ENCODE measurements around the gene GID8. TPM values are rescaled to one million over a fixed set of nuclear protein-coding genes. Genes with fewer than 3 reads are reported as not detected.

The GID8 gene
- polyA plus RNA-seq, 1 donor from 2014 or later: 54.8 TPM

DNA sequence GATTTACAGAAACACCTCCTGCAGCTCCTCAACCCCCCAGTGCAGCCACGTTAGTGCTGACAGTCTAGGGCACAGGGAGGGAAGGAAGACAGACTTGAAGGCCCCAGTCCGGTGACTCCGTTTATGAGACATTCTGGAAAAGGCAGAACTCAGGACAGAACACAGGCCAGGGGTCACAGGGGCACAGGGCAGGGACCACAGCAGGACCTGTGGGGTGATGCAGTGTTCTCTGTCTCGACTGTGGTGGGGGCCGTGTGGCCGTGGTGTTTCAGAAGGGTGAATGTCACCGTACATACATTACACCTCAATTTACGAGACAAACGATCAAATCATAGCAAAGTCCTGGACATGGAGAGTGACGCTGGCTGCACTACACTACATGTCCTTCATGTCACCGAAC is 57.5 kb downstream of the GID8 start:
- no peaks in the 10 kb centered on the region for H3K9me3 ChIP-seq (ENCODE audit: low read length)
- no peak overlapping the region for H3K4me3 ChIP-seq (ENCODE audit: low read length)
- no peaks in the 10 kb centered on the region for H3K36me3 ChIP-seq (ENCODE audit: insufficient read depth, low read length)
- no peaks in the 10 kb centered on the region for H4K20me1 ChIP-seq (ENCODE audit: insufficient read depth)
- no peaks in the 10 kb centered on the region for H3F3A ChIP-seq (ENCODE audit: insufficient read depth, low read length, poor library complexity, severe bottlenecking)
- no peaks in the 10 kb centered on the region for H3K9me2 ChIP-seq (ENCODE audit: insufficient read depth, low read length)
- no peaks in the 10 kb centered on the region for H3K79me2 ChIP-seq (replicated peaks; ENCODE audit: insufficient read depth, low read length)
- no peak overlapping the region for H3K9ac ChIP-seq (ENCODE audit: low read length)
- TF ChIP-seq EZH2 (IDR thresholded peaks at IDR 0.05; ENCODE audit: borderline replicate concordance, insufficient read depth, low read length, poor library complexity, severe bottlenecking): no peak
- TF ChIP-seq POLR2AphosphoS5 (IDR thresholded peaks at IDR 0.05): no peak
- no peak for TF ChIP-seq RAD21 (conservative IDR thresholded peaks at IDR 0.05)
- no peak for TF ChIP-seq MXI1 (conservative IDR thresholded peaks at IDR 0.05; ENCODE audit: poor library complexity, severe bottlenecking)
- TF ChIP-seq EP300 (conservative IDR thresholded peaks at IDR 0.05; ENCODE audit: poor library complexity, severe bottlenecking): no peak
- TF ChIP-seq, protein P1, sequence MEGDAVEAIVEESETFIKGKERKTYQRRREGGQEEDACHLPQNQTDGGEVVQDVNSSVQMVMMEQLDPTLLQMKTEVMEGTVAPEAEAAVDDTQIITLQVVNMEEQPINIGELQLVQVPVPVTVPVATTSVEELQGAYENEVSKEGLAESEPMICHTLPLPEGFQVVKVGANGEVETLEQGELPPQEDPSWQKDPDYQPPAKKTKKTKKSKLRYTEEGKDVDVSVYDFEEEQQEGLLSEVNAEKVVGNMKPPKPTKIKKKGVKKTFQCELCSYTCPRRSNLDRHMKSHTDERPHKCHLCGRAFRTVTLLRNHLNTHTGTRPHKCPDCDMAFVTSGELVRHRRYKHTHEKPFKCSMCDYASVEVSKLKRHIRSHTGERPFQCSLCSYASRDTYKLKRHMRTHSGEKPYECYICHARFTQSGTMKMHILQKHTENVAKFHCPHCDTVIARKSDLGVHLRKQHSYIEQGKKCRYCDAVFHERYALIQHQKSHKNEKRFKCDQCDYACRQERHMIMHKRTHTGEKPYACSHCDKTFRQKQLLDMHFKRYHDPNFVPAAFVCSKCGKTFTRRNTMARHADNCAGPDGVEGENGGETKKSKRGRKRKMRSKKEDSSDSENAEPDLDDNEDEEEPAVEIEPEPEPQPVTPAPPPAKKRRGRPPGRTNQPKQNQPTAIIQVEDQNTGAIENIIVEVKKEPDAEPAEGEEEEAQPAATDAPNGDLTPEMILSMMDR (IDR thresholded peaks at IDR 0.05; ENCODE audit: poor library complexity, severe bottlenecking): no peak
- TF ChIP-seq SMC3 (conservative IDR thresholded peaks at IDR 0.05; ENCODE audit: poor library complexity): no peak
- TF ChIP-seq, protein P2, sequence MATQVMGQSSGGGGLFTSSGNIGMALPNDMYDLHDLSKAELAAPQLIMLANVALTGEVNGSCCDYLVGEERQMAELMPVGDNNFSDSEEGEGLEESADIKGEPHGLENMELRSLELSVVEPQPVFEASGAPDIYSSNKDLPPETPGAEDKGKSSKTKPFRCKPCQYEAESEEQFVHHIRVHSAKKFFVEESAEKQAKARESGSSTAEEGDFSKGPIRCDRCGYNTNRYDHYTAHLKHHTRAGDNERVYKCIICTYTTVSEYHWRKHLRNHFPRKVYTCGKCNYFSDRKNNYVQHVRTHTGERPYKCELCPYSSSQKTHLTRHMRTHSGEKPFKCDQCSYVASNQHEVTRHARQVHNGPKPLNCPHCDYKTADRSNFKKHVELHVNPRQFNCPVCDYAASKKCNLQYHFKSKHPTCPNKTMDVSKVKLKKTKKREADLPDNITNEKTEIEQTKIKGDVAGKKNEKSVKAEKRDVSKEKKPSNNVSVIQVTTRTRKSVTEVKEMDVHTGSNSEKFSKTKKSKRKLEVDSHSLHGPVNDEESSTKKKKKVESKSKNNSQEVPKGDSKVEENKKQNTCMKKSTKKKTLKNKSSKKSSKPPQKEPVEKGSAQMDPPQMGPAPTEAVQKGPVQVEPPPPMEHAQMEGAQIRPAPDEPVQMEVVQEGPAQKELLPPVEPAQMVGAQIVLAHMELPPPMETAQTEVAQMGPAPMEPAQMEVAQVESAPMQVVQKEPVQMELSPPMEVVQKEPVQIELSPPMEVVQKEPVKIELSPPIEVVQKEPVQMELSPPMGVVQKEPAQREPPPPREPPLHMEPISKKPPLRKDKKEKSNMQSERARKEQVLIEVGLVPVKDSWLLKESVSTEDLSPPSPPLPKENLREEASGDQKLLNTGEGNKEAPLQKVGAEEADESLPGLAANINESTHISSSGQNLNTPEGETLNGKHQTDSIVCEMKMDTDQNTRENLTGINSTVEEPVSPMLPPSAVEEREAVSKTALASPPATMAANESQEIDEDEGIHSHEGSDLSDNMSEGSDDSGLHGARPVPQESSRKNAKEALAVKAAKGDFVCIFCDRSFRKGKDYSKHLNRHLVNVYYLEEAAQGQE (IDR thresholded peaks at IDR 0.05; ENCODE audit: borderline replicate concordance): no peak
- TF ChIP-seq TAF1 (IDR thresholded peaks at IDR 0.05; ENCODE audit: low read depth): no peak
- no peak overlapping the region for H3K4me2 ChIP-seq (ENCODE audit: low read length)
- H3K27ac ChIP-seq (ENCODE audit: low read length): no peak overlapping the region
- no peaks in the 10 kb centered on the region for H3K27me3 ChIP-seq (ENCODE audit: insufficient read depth, low read depth, low read length)
- H2AFZ ChIP-seq (ENCODE audit: low read depth, low read length): no peak overlapping the region

DNA sequence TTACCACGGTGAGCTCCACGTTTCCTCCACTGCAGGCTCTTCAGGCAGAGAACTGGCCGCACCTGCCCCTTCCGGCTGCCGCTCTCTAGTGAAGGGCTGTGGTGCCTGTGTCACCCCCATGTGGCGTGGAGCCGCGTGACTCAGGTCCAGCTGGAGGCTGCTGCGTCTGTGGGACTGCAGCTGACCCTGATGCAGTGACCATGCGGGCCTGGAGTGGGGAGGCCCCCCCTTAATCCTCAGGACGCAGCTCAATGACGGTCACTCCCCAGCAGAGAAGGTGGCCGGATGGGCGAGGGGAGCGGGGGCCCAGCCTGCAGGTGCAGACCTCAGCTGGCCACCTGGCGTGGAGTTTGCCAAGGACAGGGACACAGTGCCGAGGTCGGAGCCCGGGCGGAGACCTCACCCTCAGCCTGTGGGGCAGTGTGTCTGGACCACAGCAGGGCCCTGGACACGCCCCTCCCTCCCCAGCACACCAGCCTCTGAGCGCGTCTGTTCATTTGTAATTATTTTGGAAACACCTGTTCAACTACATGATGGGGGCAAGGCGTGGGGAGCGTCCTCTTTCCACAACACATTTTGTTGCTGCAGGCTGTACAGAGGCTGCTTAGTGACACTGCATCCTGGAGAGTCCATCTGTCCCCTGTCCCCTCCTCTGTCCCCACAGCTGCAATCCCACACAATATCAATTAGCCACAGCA is 58.1 kb downstream of the GID8 start:
- H3K9ac ChIP-seq (ENCODE audit: low read length): no peak overlapping the region
- H3K4me2 ChIP-seq (ENCODE audit: low read length): no peak overlapping the region
- TF ChIP-seq POLR2AphosphoS5 (IDR thresholded peaks at IDR 0.05) (no peak), EZH2 (IDR thresholded peaks at IDR 0.05; ENCODE audit: borderline replicate concordance, insufficient read depth, low read length, poor library complexity, severe bottlenecking) (no peak), EP300 (conservative IDR thresholded peaks at IDR 0.05; ENCODE audit: poor library complexity, severe bottlenecking) (no peak), TAF1 (IDR thresholded peaks at IDR 0.05; ENCODE audit: low read depth) (no peak)
- TF ChIP-seq, protein P1 (IDR thresholded peaks at IDR 0.05; ENCODE audit: poor library complexity, severe bottlenecking): peak; percentile 11
- no peaks in the 10 kb centered on the region for H3K9me2 ChIP-seq (ENCODE audit: insufficient read depth, low read length)
- no peaks in the 10 kb centered on the region for H3K36me3 ChIP-seq (ENCODE audit: insufficient read depth, low read length)
- H3K27ac ChIP-seq (ENCODE audit: low read length): no peak overlapping the region
- no peaks in the 10 kb centered on the region for H3K9me3 ChIP-seq (ENCODE audit: low read length)
- H3K79me2 ChIP-seq (replicated peaks; ENCODE audit: insufficient read depth, low read length): no peaks in the 10 kb centered on the region
- H3K4me3 ChIP-seq (ENCODE audit: low read length): no peak overlapping the region
- no peaks in the 10 kb centered on the region for H3F3A ChIP-seq (ENCODE audit: insufficient read depth, low read length, poor library complexity, severe bottlenecking)
- no peaks in the 10 kb centered on the region for H4K20me1 ChIP-seq (ENCODE audit: insufficient read depth)
- peaks cover 5% of the 10 kb centered on the region for H3K27me3 ChIP-seq (ENCODE audit: insufficient read depth, low read depth, low read length)
- H2AFZ ChIP-seq (ENCODE audit: low read depth, low read length): no peak overlapping the region
